Tibial artery (tissue), 4 donors: ENCODE data around the gene PIGC.

Experiments
- DNase-seq, 2 donors: peaks; one replicate each; pipeline ENCODE4 v3.0.0-alpha.2; 2019
- H3K27ac ChIP-seq, 2 donors: fragments of 200-600 bp; sonication (generic) in 1 of 2; 1 replicate in 1 of 2; 2 replicates in 1 of 2; pipeline ENCODE4 v1.5.1; 2018 to 2019; ENCODE audit warnings: mild to moderate bottlenecking in 1 of 2
- H3K27me3 ChIP-seq, 2 donors: fragments of 200-600 bp; sonication (generic) in 1 of 2; one replicate each; pipeline versions ENCODE4 v1.5.1 to v1.6.0; 2016 to 2019
- H3K36me3 ChIP-seq, 3 donors: fragments of 200-600 bp; sonication (generic) in 2 of 3; one replicate each; pipeline ENCODE4 v1.5.1; 2016 to 2019; ENCODE audit warnings: mild to moderate bottlenecking in 2 of 3
- H3K4me1 ChIP-seq, 4 donors: fragments of 200-600 bp; sonication (generic) in 2 of 4; 1 replicate in 3 of 4; 2 replicates in 1 of 4; pipeline ENCODE4 v1.5.1; 2016 to 2019
- H3K4me3 ChIP-seq, 2 donors: fragments of 200-600 bp; sonication (generic) in 1 of 2; 1 replicate in 1 of 2; 2 replicates in 1 of 2; pipeline ENCODE4 v1.5.1; 2018 to 2019; ENCODE audit warnings: mild to moderate bottlenecking in 2 of 2
- H3K9me3 ChIP-seq, 3 donors: fragments of 200-600 bp; sonication (generic) in 1 of 3; one replicate each; pipeline ENCODE4 v1.5.1; 2016 to 2019
- CTCF ChIP-seq, 2 experiments: fragments of 200-600 bp in 1 of 2; fragments of 450-650 bp in 1 of 2; IDR thresholded peaks; one replicate each; pipeline ENCODE4 v1.5.1; 2017 to 2019; ENCODE audit warnings: antibody characterized with exemption in 2 of 2, mild to moderate bottlenecking in 1 of 2, moderate library complexity in 1 of 2
- intact Hi-C: fragments of 100-400 bp; cut with DNase I; formaldehyde crosslinking; loops from one replicate; pipeline ENCODE4 v1.15.0; 2023; ENCODE audit warnings: low total_unique reads

PIGC gene

GRCh38 chr1:172423336-172423735 lies 20.5 kb downstream of the PIGC start:
- intact Hi-C loops: no loop called here
- no peak overlapping the region for H3K27ac ChIP-seq
- no peaks in the 10 kb centered on the region for H3K36me3 ChIP-seq
- peaks cover 0 to 18% (median 10%) of the 10 kb centered on the region in 4 donors for H3K4me1 ChIP-seq
- H3K9me3 ChIP-seq: no peaks in the 10 kb centered on the region
- H3K4me3 ChIP-seq: no peak overlapping the region
- H3K27me3 ChIP-seq: no peaks in the 10 kb centered on the region
- no peak for DNase-seq
- no peak for TF ChIP-seq CTCF (IDR thresholded peaks at IDR 0.05)

- Histone ChIP-seq H3K27me3 (no peaks in the 10 kb centered on the region), H3K36me3 (no peaks in the 10 kb centered on the region), H3K9me3 (no peaks in the 10 kb centered on the region), H3K27ac (peak overlapping the region in 1 of 2 donors; percentile 44), H3K4me3 (no peak overlapping the region), H3K4me1 (peaks cover 0 to 18% (median 10%) of the 10 kb centered on the region in 4 donors)
- TF ChIP-seq CTCF (IDR thresholded peaks at IDR 0.05): no peak
- intact Hi-C loops: no loop called here
- peak; percentile 27 to 66 for DNase-seq
Measured at GRCh38 chr1:172421974-172422604, 21.8 kb downstream of the PIGC start.

DNA sequence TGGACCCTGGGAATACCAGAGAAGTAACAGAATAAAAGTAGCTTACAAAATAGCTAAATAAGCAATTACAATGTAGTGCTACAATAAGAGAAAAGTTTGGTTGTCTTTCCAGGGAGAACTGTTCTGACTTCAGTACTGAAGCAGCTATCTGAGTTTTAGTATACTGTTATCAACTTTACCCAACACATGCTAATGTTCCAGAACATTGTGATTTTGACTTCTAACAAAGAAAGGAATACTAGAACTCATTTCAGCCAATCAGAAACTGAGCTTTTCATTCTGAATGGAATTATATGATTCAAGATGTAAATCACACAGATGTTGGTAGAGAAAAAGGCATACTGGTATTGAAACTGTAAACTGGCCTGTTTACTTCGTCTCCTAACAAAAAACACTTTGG lies 23.5 kb downstream of the PIGC start, which contains the start of gene C1orf105:
C1orf105 (plus strand) TSS at position 301 of the 400 bp plus-strand sequence. CDS start 201 bp downstream, outside the sequence.
- intact Hi-C loops: no loop called here

GRCh38 chr1:172417557-172417956 lies 26.3 kb downstream of the PIGC start:
- Histone ChIP-seq H3K9me3 (no peaks in the 10 kb centered on the region), H3K36me3 (no peaks in the 10 kb centered on the region), H3K4me3 (no peak overlapping the region), H3K27ac (no peak overlapping the region), H3K27me3 (no peaks in the 10 kb centered on the region), H3K4me1 (peaks cover 0 to 12% (median 7%) of the 10 kb centered on the region in 4 donors)
- no peak for DNase-seq
- intact Hi-C loops: no loop called here
- TF ChIP-seq CTCF (IDR thresholded peaks at IDR 0.05): no peak

More for the DNA sequence above, 23.5 kb downstream of the PIGC start, which contains the start of gene C1orf105:
- Histone ChIP-seq H3K36me3 (no peaks in the 10 kb centered on the region), H3K4me3 (no peak within 1 kb of the TSS), H3K9me3 (no peaks in the 10 kb centered on the region), H3K4me1 (peaks cover 0 to 18% (median 10%) of the 10 kb centered on the region in 4 donors), H3K27me3 (no peaks in the 10 kb centered on the region), H3K27ac (no peak within 1 kb of the TSS)
- TF ChIP-seq CTCF (IDR thresholded peaks at IDR 0.05): no peak
- DNase-seq: no peak

DNA sequence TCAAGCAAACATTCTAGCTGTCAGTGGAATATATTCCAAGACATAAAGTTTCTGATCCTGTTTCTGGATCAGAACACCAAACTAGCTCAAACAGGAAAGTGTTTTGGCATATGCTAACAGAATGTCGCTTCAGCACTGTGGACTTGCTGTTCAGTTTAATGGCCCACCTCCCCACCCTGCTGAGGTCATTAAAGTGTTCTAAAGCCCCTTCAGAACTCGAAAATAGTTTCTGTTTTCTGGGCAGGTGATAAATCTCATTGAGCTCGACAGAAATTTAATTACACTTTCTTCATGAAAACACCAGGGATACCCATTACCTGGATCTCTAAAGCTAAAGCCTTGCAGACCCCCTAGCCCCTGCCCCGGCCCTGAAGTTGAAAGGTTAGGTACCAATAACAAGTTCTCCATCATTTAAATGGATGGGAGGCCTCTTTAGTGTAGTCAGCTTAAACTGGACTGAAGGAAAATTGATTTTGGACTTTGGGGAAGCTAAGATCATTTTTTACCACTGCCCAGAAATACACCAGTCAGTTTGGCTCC lies 27.3 kb downstream of the PIGC start:
- TF ChIP-seq CTCF (IDR thresholded peaks at IDR 0.05): no peak
- Histone ChIP-seq H3K4me1 (peaks cover 0 to 2% (median 0%) of the 10 kb centered on the region in 4 donors), H3K27ac (no peak overlapping the region), H3K27me3 (no peaks in the 10 kb centered on the region), H3K36me3 (no peaks in the 10 kb centered on the region), H3K4me3 (no peak overlapping the region), H3K9me3 (no peaks in the 10 kb centered on the region)
- DNase-seq: no peak
- intact Hi-C loops: no loop called here
